HG03064 (cell line): ENCODE results near the gene POLE4.

ENCODE experiments used
- ATAC-seq: cut with Tn5 transposase; IDR thresholded peaks from one replicate; pipeline ENCODE4 v1.9.1; 2021; ENCODE audit warnings: low read depth; ENCODE audit not compliant: unreplicated experiment

POLE4 gene

GRCh38 chr2:74939919-74940812 is 18.3 kb upstream of the POLE4 start:
- no peak for ATAC-seq

DNA sequence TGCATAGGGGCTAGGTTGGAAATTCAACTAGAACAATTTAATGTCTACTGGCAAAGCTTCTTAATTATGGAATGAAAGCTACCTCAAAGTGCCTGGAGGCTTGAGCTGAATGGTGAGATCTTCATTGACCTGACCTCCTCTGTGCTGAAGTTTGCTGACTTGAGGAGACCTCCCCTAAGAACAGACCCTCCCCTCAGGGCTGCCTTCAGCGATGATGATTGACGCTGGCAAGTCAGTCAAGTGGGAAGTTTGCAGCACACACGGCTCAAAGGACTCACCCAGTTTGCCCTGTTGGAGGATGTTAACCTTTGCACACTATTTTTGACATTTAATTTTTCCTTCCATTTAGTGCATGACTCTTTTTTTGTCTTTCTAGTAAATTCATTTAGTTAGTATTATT is 17.2 kb upstream of the POLE4 start:
- ATAC-seq: no peak

- no peak for ATAC-seq
Measured at GRCh38 chr2:74942263-74942662, 16.2 kb upstream of the POLE4 start.

- peak; percentile 100 for ATAC-seq
Measured at GRCh38 chr2:74944987-74945787, 13.3 kb upstream of the POLE4 start.

- ATAC-seq: no peak
Measured at GRCh38 chr2:74945788-74946331, 12.6 kb upstream of the POLE4 start.

GRCh38 chr2:74947703-74948102 is 10.7 kb upstream of the POLE4 start:
- ATAC-seq: no peak

- no peak for ATAC-seq
Measured at GRCh38 chr2:74948779-74949178, 9.7 kb upstream of the POLE4 start.

DNA sequence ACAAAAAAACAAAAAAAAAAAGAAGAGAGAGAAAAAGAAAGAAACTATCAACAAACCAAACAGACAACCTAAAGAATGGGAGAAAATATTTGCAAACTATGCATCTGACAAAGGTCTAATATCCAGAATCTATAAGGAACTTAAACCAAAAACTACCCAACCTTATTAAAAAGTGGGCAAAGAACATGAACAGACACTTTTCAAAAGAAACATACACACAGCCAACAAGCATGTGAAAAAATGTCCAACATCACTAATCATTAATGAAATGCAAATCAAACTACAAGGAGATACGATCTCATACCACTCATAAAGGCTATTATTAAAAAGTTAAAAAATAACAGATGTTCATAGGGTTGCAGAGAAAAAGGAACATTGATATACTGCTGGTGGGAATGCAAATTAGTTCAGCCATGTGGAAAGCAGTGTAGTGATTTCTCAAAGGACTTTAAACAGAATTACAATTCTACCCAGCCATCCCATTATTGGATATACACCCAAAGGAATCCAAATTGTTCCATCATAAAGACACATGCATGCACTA is 7.2 kb upstream of the POLE4 start:
- ATAC-seq: no peak

DNA sequence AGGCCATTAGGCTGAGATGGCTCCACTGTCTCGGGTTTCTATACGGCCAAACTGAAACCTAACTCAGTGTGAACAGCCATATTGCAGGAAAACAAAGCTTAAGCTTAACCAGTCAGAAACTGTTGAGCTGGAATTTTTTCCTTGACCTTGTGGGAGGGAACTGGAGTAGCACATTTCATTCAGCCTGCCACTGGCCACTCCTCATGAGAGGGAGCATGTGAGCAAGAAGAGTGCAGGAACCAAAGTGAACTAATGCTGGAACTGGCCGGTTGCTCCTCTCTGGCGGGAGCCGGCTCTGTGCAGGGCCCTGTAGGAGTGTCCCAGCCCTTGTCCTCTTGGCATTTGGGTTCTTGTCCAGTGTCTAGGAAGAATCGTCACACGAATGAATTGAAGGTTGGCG is 5.9 kb upstream of the POLE4 start:
- ATAC-seq: no peak

DNA sequence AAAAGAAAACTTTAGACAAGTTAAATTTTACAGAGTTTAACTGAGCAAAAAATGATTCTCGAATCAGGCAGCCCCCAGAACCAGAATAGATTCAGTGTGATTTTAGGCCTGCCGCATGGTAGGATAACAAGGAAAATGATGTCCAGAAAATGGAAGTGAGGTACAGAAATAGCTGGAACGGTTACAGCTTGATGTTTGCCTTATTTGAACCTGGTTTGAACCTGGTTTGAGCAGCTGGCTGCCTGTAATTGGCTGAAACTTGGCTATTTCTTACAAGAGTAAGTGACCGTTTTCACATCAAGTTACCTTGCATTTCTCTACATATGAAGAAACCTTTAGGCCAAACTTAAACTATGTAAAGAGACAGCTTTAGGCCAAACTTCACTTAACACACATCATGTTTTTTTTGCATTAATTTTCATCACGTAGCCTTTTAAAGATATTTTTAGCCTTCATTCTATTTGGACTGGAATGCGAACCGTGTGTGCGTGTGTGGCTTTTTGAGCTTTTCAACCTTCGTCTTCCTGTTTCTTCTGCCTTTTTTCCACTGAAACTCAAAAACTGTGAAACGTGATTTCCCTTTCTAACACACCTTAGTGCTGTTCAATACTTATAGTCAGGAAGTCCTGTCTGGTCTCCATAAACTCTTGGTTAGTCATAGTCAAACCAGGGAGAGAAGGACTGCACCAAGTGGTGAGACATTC is 4.5 kb upstream of the POLE4 start:
- no peak for ATAC-seq

GRCh38 chr2:74954500-74954874 is 4.0 kb upstream of the POLE4 start:
- ATAC-seq: no peak

- no peak for ATAC-seq
Measured at GRCh38 chr2:74957886-74958273, 563 bp upstream of the POLE4 start.

DNA sequence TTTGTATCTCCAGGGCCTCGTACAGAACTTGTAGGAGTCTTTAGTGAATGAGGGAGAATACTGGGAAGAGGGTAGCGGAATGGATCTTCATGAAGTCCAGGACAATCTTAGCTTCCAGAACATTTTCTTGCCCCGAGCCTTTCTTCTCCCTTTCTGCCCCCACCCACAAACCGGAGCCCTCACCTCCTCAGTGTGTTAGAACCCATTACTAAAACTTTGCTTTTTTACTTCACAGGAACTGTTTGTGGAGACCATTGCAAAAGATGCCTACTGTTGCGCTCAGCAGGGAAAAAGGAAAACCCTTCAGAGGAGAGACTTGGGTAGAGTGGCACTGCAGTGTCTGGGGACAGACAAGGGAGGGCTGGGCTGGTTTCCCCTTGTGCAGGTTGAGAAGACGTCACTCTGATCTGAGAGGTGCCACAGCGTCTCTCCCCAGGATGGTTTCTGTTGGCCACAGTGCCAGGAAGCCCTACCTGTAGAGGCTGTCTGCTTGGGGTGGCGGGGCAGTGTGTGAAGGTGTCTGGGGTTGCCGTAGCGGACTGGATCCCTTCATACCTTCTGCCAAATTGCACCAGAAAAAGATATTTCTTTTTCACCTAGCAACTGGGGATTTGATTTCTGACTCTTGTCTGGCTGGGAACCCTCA is 786 bp downstream of the POLE4 start:
- ATAC-seq: no peak

GRCh38 chr2:74966887-74967286 is 8.4 kb downstream of the POLE4 start:
- ATAC-seq: no peak

- no peak for ATAC-seq
Measured at GRCh38 chr2:74975016-74975415, 16.6 kb downstream of the POLE4 start.

GRCh38 chr2:74979844-74980243 is 21.4 kb downstream of the POLE4 start:
- no peak for ATAC-seq

GRCh38 chr2:74982577-74982976 is 24.1 kb downstream of the POLE4 start:
- no peak for ATAC-seq

DNA sequence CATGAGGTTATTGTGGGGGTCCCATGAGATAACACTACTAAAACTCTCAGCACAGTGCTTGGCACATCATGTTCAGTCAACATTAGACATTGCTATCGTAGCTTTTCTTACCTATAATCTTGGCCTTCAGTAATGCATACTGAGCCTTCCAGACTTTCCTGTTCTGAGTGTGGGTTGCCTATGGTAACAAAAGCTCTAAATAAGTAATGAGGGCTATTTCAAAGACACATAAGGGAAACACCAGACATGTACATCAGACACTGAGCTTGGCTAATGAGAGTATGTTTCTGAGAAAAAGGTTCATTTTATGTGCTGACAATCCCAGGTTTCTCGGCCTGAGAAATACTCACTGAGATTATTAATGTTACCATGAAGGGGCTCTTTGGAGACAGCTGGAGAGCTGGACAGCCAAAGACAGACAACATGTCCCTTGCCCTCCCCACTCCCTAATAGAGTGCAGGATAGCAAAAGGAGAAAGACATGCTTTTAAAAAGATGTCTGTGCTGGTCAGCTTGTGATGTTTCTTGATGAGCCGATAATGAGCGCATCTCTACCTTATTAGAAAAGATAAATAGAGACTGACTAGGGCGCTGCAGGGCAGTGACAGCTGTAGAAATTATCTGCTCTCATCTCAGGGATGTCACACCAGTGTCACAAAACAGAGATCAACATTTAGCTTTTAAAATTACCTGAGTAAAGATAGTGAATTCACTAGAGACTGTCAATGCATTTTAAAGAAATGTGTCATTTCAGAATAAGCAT is 25.4 kb downstream of the POLE4 start:
- no peak for ATAC-seq

DNA sequence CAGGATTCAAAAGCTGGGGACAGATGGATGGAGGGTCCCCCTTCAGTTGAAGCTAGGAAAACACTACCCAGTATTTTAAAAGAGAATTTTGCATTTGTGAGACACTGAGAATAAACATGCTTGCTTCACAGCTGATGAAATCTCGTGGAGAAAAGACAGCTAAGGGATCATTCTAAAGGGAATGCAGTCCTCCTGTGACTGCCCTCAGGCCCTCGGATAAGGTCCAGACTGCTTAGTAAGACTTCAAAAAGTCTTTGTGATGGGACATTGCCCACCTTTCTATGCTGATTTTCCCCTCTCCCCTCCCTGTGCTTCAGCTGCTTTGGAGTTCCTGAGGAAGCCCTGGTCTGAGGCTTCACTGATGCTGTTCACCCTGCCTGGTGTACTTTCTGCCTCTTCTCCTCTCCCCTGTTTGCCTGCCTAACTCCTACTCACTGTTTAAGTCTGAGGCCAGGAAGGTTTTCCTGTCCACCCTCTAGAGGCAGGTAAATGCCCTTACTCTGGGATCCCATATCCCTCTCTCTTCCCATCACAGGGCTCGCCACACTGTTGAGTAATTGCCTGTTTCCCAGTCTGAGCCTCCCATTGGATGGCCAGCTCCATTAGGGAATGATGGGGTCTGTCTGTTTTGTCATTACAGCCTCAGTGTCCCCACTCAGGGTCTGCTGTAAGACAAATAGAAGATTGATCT is 26.6 kb downstream of the POLE4 start:
- no peak for ATAC-seq
